AG09309 (cell line): Measurements from ENCODE around the gene PEX16.

ENCODE experiments used
- DNase-seq: peaks from one replicate; pipeline ENCODE4 v3.0.0-alpha.2; 2010; ENCODE audit warnings: low read depth
- H3K4me3 ChIP-seq: 2 replicates; pipeline ENCODE4 v1.5.1; 2011; ENCODE audit warnings: mild to moderate bottlenecking, low read depth, low read length, moderate library complexity; ENCODE audit not compliant: control insufficient read depth
- CTCF ChIP-seq: IDR thresholded peaks from 2 replicates; pipeline ENCODE4 v1.5.1; 2011; ENCODE audit warnings: mild to moderate bottlenecking, low read depth, low read length, inconsistent platforms; ENCODE audit not compliant: insufficient read depth, control insufficient read depth; ENCODE audit errors: missing control alignments

Gene PEX16

DNA sequence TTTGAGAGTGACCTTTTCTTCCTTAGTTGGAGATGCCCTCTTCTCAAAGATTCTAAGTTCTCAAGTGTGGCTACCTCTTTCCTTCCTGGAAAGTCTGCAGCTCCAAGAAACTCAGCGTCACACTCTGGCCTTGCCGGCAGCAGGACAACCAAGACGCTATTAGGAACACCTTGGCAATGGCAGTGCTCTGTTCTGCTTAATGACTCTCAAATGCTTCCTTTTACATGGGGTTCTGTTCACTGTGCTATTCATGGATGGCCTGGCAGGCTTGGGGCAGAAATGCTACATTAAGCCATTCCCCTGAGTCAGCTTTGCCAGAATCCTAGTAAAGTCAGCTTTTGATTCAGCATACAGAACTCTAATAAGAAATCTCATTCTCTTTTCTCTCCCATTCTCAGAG lies 30.7 kb upstream of the PEX16 start:
- TF ChIP-seq CTCF, result no peak
- H3K4me3 ChIP-seq, result no peak overlapping the region
- no peak for DNase-seq

DNA sequence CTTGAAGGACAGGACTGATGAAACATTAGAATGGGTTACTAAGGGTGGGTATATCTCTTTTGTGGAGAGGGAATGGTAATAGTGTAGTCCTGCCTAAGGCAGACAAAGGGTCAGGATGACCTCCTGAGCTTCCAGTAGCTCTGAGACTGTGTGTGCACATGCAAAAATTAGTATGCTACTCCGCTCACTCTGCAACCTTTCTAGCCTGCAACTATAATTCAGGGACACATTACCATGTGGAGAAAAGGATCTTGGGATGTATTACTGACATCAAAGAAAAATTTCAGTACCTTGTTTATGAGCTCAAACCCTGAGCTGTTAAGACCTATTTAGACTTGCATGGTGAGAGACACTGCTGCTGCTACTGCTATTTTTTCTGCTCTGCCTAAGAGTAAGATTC lies 30.2 kb upstream of the PEX16 start:
- DNase-seq, result no peak
- no peak overlapping the region for H3K4me3 ChIP-seq
- TF ChIP-seq CTCF, result no peak

DNA sequence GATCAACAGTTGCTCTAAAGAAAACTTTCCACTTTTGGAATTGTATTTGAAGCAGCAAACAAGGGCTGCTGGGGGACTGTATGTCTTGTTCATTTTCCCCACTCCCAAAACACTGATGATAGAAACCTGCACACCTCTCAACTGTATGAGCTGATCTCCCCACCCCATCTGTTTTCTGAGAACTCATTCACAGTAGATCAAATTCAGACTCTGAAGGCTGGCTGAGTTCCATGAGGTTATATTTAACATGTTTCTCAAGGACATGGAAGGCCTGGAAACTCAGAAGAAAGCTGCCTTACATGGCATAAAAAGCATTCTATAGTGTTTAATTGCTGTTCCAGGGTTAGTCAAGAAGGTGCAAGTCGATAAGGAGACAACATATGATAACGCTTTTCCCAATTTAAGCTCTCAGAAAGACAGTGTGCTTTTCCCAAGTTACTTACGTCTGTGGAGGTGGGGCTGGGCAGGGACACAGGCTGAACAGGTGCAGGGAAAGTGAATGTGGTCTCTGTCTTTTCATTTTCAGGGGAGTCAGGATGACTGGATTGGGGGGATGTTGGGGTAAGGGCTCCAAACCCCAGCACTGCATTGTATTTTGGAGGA lies 27.8 kb upstream of the PEX16 start:
- DNase-seq, result no peak
- TF ChIP-seq CTCF, result no peak
- H3K4me3 ChIP-seq, result no peak overlapping the region

DNA sequence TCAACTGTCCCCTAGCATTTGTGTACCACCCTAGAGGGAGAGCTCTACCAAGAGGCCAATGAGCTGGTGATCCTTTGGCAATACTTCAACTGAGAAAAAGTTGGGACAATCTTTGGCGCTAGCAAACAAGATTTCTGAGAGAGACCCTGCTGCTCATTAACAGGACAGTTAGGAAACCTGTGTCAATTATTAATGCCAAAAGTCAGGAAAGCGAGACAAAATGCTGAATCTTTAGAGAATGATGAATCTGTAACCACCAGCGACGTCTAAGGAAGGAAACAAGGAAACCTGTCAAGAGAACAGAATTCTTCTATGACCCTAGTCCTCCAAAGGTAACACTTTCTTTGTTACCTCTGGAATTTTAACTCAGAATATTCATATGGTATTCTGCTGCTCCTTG lies 24.7 kb upstream of the PEX16 start:
- H3K4me3 ChIP-seq, result no peak overlapping the region
- TF ChIP-seq CTCF, result no peak
- no peak for DNase-seq

DNA sequence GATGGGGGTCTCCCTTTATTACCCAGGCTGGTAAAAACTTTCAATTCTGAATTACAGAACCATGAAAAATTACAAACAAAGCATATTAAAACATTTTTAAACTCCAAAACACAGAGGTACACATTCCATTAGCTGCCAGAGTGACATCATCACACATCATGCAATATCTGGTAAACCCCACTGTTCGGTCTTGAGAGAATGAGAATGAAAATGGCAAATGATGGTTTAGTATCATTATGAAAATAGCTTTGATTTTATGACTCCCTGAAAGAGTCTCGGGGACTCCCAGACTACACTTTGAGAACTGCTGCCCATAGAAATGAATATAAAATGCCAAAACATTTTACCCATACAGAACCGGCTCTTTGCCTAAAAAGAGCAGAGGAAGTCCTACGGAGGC lies 23.6 kb upstream of the PEX16 start:
- no peak for DNase-seq
- no peak overlapping the region for H3K4me3 ChIP-seq
- no peak for TF ChIP-seq CTCF

GRCh38 chr11:45939836-45940235 lies 22.2 kb upstream of the PEX16 start:
- DNase-seq, result no peak

More at GRCh38 chr11:45939836-45940235, 22.2 kb upstream of the PEX16 start:
- H3K4me3 ChIP-seq, result no peak overlapping the region
- no peak for TF ChIP-seq CTCF
